22Rv1 (cell line): Measurements from ENCODE around the gene P4HA3.

Experiments used
- CTCF ChIP-seq: fragments of 450-650 bp; IDR thresholded peaks from 2 replicates; pipeline ENCODE4 v1.5.1; 2017; ENCODE audit warnings: mild to moderate bottlenecking
- ZFX ChIP-seq: fragments of 450-650 bp; IDR thresholded peaks from 2 replicates; pipeline ENCODE4 v1.6.1; 2017; ENCODE audit warnings: antibody characterized with exemption, borderline replicate concordance

DNA sequence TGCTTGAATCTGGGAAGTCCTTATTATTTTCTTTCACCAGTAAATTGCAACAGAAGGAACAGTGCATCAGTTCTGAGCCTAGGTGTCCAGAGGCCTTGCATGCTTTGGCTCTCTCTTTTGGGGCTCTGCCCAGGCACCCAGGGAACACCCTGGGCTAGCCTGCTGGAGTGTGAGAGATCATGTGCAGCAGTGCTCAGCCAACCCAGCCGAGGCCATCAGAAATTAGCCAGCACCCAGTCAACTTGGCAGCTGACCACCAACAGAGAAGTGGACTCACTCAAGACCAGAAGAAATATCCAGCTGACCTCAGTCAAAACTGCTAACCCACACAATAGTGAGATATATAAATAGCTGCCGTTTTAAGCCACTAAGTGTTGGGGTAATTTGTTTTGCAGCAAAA, 11.2 kb upstream of the P4HA3 start:
- TF ChIP-seq CTCF (no peak), ZFX (no peak)
